PC-3 (cell line): ENCODE measurements around the gene PDPK1.
"Not testable (repeated sequence)": the region's sequence is repeated elsewhere in the genome, so short reads cannot be mapped to it uniquely, and the experiment has no call there.

ENCODE experiments used
- EZH2 ChIP-seq: fragments of 300-600 bp; sonication (generic); IDR thresholded peaks from one replicate; pipeline ENCODE4 v1.6.1; 2017; ENCODE audit warnings: antibody characterized with exemption, mild to moderate bottlenecking, low read length; ENCODE audit not compliant: unreplicated experiment
- EZH2phosphoT487 ChIP-seq: fragments of 300-600 bp; sonication (generic); IDR thresholded peaks from 2 replicates; pipeline ENCODE4 v1.6.1; 2018; ENCODE audit warnings: mild to moderate bottlenecking, antibody characterized with exemption, low read length, borderline replicate concordance
- TF ChIP-seq, protein P1 (sequence below): fragments of 300-600 bp; sonication (generic); conservative IDR thresholded peaks from 2 replicates; pipeline ENCODE4 v1.5.1; 2017; ENCODE audit warnings: antibody characterized with exemption, low read depth, mild to moderate bottlenecking, low read length

DNA sequence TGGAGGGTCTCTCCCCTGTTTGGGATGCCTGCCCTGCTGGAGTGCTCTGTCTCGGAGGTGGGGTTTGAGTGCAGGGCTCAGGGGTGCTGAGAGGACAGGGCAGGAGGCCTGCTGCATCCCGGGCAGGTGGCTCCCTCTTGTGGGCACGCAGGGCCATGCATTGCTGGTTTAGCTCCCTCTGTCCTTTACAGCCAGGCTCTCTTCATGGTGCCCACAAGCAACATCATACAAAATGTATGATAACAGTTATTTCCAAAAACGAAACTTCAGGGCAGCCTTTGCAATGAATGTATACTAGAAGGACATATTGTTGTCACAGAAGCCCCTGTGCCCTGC lies 22.9 kb downstream of the PDPK1 start:
- TF ChIP-seq, protein P1, sequence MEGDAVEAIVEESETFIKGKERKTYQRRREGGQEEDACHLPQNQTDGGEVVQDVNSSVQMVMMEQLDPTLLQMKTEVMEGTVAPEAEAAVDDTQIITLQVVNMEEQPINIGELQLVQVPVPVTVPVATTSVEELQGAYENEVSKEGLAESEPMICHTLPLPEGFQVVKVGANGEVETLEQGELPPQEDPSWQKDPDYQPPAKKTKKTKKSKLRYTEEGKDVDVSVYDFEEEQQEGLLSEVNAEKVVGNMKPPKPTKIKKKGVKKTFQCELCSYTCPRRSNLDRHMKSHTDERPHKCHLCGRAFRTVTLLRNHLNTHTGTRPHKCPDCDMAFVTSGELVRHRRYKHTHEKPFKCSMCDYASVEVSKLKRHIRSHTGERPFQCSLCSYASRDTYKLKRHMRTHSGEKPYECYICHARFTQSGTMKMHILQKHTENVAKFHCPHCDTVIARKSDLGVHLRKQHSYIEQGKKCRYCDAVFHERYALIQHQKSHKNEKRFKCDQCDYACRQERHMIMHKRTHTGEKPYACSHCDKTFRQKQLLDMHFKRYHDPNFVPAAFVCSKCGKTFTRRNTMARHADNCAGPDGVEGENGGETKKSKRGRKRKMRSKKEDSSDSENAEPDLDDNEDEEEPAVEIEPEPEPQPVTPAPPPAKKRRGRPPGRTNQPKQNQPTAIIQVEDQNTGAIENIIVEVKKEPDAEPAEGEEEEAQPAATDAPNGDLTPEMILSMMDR = 0 out of 2 replicates have a peak, but pooled peaks have one; percentile 14
- not testable (repeated sequence) for TF ChIP-seq EZH2, EZH2phosphoT487
